HG03025 (cell line): ENCODE data around the gene UGT1A8.

Experiments used
- ATAC-seq: cut with Tn5 transposase; IDR thresholded peaks from one replicate; pipeline ENCODE4 v1.9.1; 2021; ENCODE audit warnings: mild to moderate bottlenecking, moderate library complexity; ENCODE audit not compliant: unreplicated experiment, low FRiP score

The UGT1A8 gene

DNA sequence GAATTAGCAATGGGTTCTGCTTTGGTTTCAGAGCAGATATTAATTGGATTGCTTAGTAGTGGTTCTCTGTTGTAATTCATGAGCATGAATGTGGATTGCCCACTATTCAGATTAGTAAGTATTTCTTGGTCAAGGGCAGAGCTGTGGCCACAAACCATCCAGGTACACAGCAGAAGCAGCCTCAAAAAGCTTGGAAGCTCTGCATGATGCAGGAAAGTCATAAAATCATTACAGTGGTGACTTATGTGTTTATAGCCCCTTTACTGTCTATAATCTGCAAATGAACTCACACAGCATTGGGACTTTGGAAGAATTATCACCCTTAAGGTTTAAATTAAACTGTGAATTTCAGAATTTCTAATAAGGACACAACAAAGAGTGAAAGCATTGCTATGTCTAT is 140.7 kb downstream of the UGT1A8 start:
- ATAC-seq, result no peak

DNA sequence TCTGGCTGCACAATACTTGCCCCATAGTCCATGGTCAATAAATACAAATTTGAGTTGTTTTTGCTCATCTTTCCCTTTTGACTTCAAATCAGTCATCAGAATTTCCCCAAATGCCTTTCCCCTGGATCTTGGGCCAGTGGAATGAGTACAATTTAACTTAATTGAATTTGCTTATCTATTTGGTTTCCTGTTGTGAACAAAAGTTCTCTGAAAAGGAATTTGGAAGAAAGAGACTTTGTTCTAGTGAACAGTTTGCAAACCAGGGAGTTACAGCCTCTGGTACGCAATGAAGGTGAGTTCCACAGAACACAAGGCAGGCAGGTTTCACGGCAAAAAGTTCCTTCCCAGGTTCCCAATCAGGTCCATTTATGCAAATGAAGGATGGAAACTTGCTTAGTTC is 141.4 kb downstream of the UGT1A8 start:
- ATAC-seq, result no peak

GRCh38 chr2:233760043-233760442 is 142.6 kb downstream of the UGT1A8 start, which contains the start of gene UGT1A1:
Gene UGT1A1, plus strand, starts transcription at chr2:233760270. Its CDS starts 18 bp downstream, at chr2:233760288.
- no peak for ATAC-seq

- no peak for ATAC-seq
Measured at GRCh38 chr2:233761040-233761769, 143.8 kb downstream of the UGT1A8 start.

DNA sequence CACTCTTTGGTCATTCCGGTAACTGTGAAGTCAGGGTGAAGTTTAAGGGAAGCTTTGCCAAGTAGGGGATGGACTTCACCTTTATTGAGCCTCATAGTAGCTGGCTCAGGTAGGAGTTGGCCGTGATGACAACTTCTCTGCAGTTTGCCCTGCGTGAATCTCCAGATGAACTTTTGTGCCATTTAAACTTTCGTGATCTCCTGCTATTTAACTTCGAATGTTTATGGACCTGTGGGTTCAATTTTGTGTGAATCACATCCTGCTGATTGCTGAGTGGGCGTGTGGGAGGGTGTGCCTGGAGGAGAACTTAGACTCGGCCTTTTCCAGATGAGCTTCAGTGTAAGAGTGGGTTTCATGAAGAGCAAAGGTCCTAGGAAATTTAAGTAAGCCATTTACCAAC is 146.8 kb downstream of the UGT1A8 start:
- no peak for ATAC-seq

DNA sequence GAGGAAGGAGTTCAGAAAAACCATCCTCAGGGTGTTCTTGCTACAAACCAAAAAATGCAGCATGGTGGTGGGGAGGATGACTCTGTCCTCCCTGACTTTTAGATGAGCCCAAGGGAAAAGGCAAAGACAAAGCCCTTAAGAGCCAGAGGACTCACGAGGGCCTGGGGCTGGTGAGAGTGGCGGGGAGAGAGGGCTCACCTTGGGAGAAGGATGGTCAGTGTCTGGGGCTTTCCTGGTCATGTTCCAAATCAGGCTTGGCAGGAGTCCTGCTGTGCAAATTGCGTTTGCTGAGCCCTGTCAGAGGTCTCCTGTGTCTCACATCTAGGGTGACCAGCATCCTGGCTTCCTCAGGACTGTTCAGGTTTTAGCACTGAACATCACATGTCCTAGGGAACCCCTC is 147.3 kb downstream of the UGT1A8 start:
- ATAC-seq, result no peak

DNA sequence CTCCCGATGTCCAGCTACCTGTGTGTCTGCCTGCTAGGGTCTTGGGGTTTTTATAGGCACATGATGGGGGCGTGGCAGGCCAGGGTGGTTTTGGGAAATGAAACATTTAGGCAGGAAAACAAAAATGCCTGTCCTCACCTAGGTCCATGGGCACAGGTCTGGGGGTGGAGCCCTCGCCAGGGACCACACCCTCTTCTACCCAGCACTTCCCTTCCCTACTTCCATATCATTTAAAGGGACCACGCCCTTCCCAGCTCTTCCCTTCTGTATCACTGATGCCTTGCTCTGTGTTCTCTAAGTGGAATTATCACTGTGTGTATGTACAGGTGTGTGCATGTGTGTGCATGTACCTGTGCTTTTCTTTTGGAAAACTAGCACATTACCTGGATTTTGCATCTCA is 149.0 kb downstream of the UGT1A8 start:
- no peak for ATAC-seq

DNA sequence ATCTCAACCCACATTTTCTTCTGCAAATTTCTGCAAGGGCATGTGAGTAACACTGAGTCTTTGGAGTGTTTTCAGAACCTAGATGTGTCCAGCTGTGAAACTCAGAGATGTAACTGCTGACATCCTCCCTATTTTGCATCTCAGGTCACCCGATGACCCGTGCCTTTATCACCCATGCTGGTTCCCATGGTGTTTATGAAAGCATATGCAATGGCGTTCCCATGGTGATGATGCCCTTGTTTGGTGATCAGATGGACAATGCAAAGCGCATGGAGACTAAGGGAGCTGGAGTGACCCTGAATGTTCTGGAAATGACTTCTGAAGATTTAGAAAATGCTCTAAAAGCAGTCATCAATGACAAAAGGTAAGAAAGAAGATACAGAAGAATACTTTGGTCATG is 150.6 kb downstream of the UGT1A8 start:
- ATAC-seq, result no peak

DNA sequence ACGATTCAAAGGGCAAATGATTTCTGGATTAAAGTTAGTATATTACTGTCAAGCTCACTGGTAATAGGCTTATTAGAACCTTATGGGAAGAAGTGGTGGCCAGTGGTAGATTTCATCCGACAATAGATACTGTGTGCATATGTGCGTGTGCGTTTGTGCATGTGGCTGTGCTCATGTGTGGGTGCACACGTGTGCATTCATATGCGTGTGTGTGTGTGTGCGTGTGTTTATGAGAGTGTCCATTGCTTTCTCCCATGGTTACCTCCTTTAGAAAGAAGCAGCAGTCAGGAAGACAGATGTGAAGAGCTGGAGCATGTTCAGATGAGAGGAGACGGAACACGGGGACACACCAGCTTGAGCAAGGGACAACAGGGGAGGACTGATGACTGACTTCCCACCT is 151.8 kb downstream of the UGT1A8 start:
- no peak for ATAC-seq

DNA sequence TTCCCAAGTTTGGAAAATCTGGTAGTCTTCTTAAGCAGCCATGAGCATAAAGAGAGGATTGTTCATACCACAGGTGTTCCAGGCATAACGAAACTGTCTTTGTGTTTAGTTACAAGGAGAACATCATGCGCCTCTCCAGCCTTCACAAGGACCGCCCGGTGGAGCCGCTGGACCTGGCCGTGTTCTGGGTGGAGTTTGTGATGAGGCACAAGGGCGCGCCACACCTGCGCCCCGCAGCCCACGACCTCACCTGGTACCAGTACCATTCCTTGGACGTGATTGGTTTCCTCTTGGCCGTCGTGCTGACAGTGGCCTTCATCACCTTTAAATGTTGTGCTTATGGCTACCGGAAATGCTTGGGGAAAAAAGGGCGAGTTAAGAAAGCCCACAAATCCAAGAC is 154.7 kb downstream of the UGT1A8 start:
- ATAC-seq, result no peak

- ATAC-seq, result no peak
Measured at GRCh38 chr2:233772583-233772982, 155.2 kb downstream of the UGT1A8 start.

DNA sequence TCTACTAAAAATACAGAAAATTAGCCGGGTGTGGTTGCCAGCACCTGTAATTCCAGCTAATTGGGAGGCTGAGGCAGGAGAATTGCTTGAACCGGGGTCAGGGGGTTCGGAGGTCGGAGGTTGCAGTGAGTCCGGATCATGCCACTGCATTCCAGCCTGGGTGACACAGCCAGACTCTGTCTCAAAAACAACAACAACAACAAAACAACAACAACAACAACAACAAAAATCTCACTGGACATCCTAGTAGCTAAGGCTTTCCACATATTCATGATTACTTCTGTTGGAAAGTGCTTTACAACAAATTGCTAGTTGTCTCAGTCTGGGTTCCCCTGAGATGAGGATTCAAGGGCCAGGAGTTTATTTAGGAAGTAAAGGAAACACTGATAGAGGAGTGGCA is 156.4 kb downstream of the UGT1A8 start:
- no peak for ATAC-seq

DNA sequence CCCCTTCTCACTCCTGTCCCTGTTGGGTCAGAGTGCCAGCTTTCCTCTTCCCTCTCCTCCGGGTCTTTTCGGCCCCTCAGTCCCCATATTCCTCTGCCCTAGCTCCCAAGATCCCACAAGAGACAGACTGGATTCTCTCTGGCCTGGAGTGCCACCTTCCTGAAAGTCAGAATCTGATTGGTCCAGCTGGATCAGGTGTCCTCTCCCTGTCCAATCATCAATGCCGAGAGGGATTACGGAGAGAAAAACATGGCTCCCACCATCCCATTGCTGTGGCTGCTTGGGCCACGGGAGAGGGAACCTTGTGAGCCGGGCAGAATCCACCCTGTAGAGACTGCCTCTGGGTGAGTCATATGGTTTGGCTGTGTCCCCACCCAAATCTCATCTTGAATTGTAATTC is 158.0 kb downstream of the UGT1A8 start:
- no peak for ATAC-seq

- no peak for ATAC-seq
Measured at GRCh38 chr2:233778030-233778429, 160.6 kb downstream of the UGT1A8 start, which contains the start of gene MROH2A. Gene MROH2A, plus strand, starts transcription at chr2:233778330. Its CDS starts 1,029 bp downstream, at chr2:233779359.

GRCh38 chr2:233779722-233780121 is 162.3 kb downstream of the UGT1A8 start:
- ATAC-seq, result no peak

DNA sequence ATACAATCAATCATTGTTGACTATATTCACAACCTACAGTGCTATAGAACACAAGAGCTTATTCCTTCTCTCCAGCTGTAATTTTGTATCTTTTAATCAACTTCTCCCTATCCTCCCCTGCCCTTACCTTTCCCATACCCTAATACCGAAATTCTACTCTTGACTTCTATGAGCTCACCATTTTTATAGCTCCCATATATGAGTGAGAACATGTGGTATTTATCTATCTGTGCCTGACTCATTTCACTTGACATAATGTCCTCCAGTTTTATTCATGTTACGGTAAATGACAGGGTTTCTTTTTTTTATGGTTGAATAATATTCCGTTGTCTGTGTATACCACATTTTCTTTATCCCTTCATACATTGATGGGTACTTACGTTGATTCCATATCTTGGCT is 163.3 kb downstream of the UGT1A8 start:
- ATAC-seq, result no peak

GRCh38 chr2:233789554-233789953 is 172.1 kb downstream of the UGT1A8 start:
- no peak for ATAC-seq

DNA sequence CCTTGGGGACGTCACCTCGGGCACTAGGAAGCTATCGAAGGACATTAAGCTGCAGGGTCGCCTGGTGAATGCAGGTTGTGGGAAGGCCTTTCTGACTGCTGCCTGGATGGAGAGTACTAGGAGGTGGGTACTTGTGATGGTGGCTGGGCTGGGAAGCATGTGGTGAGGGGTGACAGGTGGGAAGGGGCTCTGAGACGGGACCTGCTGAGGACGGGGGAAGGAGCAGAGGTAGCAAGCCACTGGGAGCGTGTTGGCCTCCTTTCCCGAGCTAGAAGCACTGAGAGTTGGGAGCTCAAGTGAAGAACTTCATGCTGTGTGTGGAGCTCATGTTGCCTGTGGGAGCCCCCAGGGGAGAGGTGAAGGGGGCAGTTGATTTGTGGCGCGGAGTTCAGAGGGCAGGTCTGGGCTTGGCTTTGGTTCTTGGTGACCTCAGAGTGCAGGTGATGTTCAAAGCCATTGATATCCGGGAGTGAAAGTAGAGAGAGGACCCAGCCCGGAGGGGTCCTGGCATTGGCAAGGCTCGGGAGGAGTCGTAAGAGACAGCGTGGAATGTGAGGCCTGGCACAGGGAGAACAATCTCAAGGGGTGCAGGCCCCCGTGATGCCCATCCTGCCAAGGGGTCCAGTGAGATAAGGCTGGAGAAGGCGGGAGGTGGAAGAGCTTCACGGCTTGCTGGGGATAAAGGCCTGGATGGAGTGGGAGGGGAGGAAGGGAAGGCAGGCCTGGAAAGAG is 173.9 kb downstream of the UGT1A8 start:
- ATAC-seq, result no peak

DNA sequence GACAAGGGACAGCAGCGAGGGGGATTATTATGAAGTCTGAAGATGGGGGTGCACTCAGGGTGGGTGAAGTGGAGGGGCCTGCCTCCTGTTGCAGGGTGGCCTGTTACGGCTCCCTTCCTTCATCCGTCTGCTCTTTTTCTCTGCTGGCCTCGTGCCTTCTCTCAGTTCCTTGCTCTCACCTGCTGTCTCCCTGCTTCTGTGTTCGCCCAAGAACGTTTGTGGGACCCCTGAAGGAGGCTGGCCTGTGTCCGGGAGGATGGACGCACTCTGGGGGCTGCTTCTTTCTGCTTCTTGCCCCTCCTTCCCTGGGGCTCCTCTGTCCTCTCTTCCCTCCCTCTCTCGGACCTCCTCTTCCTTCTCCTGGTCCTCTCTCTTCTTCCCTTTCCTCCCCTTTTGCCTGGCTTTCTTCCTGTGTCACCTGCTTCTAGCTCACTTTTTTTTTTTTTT is 174.5 kb downstream of the UGT1A8 start:
- no peak for ATAC-seq

DNA sequence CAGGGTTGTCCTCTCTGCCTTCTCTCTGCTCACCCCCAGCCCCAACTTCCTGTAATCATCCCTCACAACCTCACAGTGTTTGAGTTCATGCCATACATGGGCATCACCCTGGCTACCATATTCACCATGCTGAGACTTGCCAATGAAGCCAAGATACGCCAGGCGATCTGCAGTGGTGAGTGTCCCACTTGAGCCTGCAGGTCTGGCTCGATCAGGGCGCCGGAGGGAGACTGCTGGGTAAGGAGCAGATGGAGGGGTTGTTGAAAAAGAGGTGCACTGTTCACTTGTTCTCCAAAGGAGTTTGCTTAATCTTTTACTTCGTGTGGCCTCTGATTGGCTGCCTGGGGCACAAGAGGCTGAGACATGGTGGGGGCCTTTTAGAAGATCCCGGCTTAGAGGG is 175.3 kb downstream of the UGT1A8 start:
- ATAC-seq, result no peak

- ATAC-seq, result no peak
Measured at GRCh38 chr2:233793465-233794127, 176.2 kb downstream of the UGT1A8 start.
